Right ventricle myocardium inferior (tissue), 1 donor: ENCODE results near the gene SPINT1. TPM values are rescaled to one million over a fixed set of nuclear protein-coding genes. Genes with fewer than 3 reads are reported as not detected.

Source experiments
- ATAC-seq: fragments of 200-7000 bp; cut with Tn5 transposase; one replicate; pipeline ENCODE4 v1.9.1; 2020; ENCODE audit warnings: mild to moderate bottlenecking, moderate library complexity
- DNase-seq: peaks from one replicate; pipeline ENCODE4 v3.0.0; 2021; ENCODE audit errors: missing footprints
- intact Hi-C: fragments of 100-400 bp; cut with DNase I; formaldehyde crosslinking; loops from one replicate; pipeline ENCODE4 v1.11.0; 2022
- total RNA-seq: library from RNA; stranded (reverse); fragmentation: NEBNext Ultra II Directional; extraction: Animal tissue kit (Norgen Biotek cat#: 25700); gene quantifications from one replicate; pipeline ENCODE4 v1.2.1, GENCODE V29; 2021
- donor health status: DM: no; HTN: yes; CAD: no; lungs with severe emphysema.

The SPINT1 gene
- total RNA-seq, 1 donor from 2014 or later, result 2.0 TPM

GRCh38 chr15:40875991-40876730, 32.3 kb downstream of the SPINT1 start:
- ATAC-seq (no peak), DNase-seq (no peak)
- intact Hi-C loops, result no loop called here

- ATAC-seq (no peak), DNase-seq (no peak)
- intact Hi-C loops, result no loop called here
Measured at GRCh38 chr15:40877694-40878093, 33.8 kb downstream of the SPINT1 start.

GRCh38 chr15:40878785-40879184, 34.9 kb downstream of the SPINT1 start:
- ATAC-seq (no peak), DNase-seq (no peak)
- intact Hi-C loops, result no loop called here

GRCh38 chr15:40879609-40880008, 35.8 kb downstream of the SPINT1 start:
- ATAC-seq (no peak), DNase-seq (no peak)
- intact Hi-C loops, result no loop called here

- DNase-seq (no peak), ATAC-seq (no peak)
- intact Hi-C loops, result no loop called here
Measured at GRCh38 chr15:40881351-40881750, 37.5 kb downstream of the SPINT1 start.

GRCh38 chr15:40886586-40886985, 42.7 kb downstream of the SPINT1 start:
- no peak for ATAC-seq
- intact Hi-C loops, result no loop called here
- no peak for DNase-seq

- intact Hi-C loops, result no loop called here
Measured at GRCh38 chr15:40889112-40889511, 45.3 kb downstream of the SPINT1 start.

GRCh38 chr15:40891138-40891537, 47.3 kb downstream of the SPINT1 start:
- intact Hi-C loops, result loop anchor here (10.0 kb wide), 1 partner anchor 376 kb away; no protein-coding TSS in a partner anchor
- ATAC-seq (no peak), DNase-seq (no peak)

More at GRCh38 chr15:40889112-40889511, 45.3 kb downstream of the SPINT1 start:
- DNase-seq, result no peak
- no peak for ATAC-seq

- intact Hi-C loops, result loop anchor here (2.0 to 10.0 kb wide), 2 partner anchors 107 to 377 kb away; no protein-coding TSS in a partner anchor
- DNase-seq, result no peak
- no peak for ATAC-seq
Measured at GRCh38 chr15:40891810-40892446, 48.1 kb downstream of the SPINT1 start.

GRCh38 chr15:40892447-40893012, 48.7 kb downstream of the SPINT1 start:
- DNase-seq, result no peak
- ATAC-seq, result no peak
- intact Hi-C loops, result loop anchor here (1.0 to 10.0 kb wide), 3 partner anchors 32 to 378 kb away; no protein-coding TSS in a partner anchor

GRCh38 chr15:40893019-40893670, 49.3 kb downstream of the SPINT1 start:
- intact Hi-C loops, result loop anchor here (1.0 to 10.0 kb wide), 3 partner anchors 33 to 378 kb away; no protein-coding TSS in a partner anchor
- DNase-seq, result peak; percentile 66
- ATAC-seq, result no peak

- DNase-seq (peak; percentile 99), ATAC-seq (peak; percentile 98)
- intact Hi-C loops, result loop anchor here (1.0 to 10.0 kb wide), 6 partner anchors 34 to 379 kb away; partner anchors contain the start of gene KNL1
Measured at GRCh38 chr15:40893733-40894680, 50.2 kb downstream of the SPINT1 start, which contains the start of gene VPS18. Gene VPS18 (plus strand): TSS chr15:40894450. CDS start chr15:40894769, 319 bp downstream.

- intact Hi-C loops, result loop anchor here (2.0 to 10.0 kb wide), 4 partner anchors 38 to 380 kb away; partner anchors contain the start of gene KNL1
- peak; percentile 79 for DNase-seq
- ATAC-seq, result peak; percentile 45
Measured at GRCh38 chr15:40894681-40895448, 51.0 kb downstream of the SPINT1 start.

- DNase-seq (no peak), ATAC-seq (no peak)
- intact Hi-C loops, result loop anchor here (10.0 kb wide), 1 partner anchor 385 kb away; no protein-coding TSS in a partner anchor
Measured at GRCh38 chr15:40899536-40900207, 55.8 kb downstream of the SPINT1 start.

GRCh38 chr15:40900256-40901052, 56.6 kb downstream of the SPINT1 start:
- intact Hi-C loops, result no loop called here
- DNase-seq (no peak), ATAC-seq (no peak)

GRCh38 chr15:40901053-40901443, 57.2 kb downstream of the SPINT1 start:
- ATAC-seq, result no peak
- no peak for DNase-seq
- intact Hi-C loops, result no loop called here
